Measurements from ENCODE around the gene VCX2.
"Not testable (repeated sequence)": the region's sequence is repeated elsewhere in the genome, so short reads cannot be mapped to it uniquely, and the experiment has no call there.

The VCX2 gene

GRCh38 chrX:8122538-8122937 is 48.5 kb downstream of the VCX2 start:
- Histone ChIP-seq H3K27me3 (ENCODE audit: control insufficient read depth, low read length) (no peaks in the 10 kb centered on the region), H4K20me1 (ENCODE audit: control insufficient read depth, insufficient read depth, low read depth, low read length) (no peaks in the 10 kb centered on the region), H3K4me3 (ENCODE audit: low read length) (no peak overlapping the region), H3K36me3 (ENCODE audit: control insufficient read depth, low read length) (no peaks in the 10 kb centered on the region), H3K9me2 (replicated peaks; ENCODE audit: control insufficient read depth, low read length) (no peaks in the 10 kb centered on the region), H3K27ac (ENCODE audit: low read depth, low read length) (no peak overlapping the region), H3K9me3 (ENCODE audit: control insufficient read depth, insufficient read depth, low read length) (no peaks in the 10 kb centered on the region), H3F3A (ENCODE audit: control insufficient read depth, insufficient read depth) (no peaks in the 10 kb centered on the region), H3K79me2 (ENCODE audit: control insufficient read depth, low read length) (no peaks in the 10 kb centered on the region), H3K4me2 (ENCODE audit: low read length) (no peak overlapping the region), H3K4me1 (ENCODE audit: control insufficient read depth, low read length) (no peaks in the 10 kb centered on the region)
- no peak for TF ChIP-seq EZH2phosphoT487 (IDR thresholded peaks at IDR 0.05; ENCODE audit: borderline replicate concordance, low read length)
- no peak for TF ChIP-seq CTCF (IDR thresholded peaks at IDR 0.05; ENCODE audit: low read depth, low read length, poor library complexity, severe bottlenecking)

- not testable (repeated sequence) for H3F3A ChIP-seq (ENCODE audit: control insufficient read depth, insufficient read depth); H4K20me1 ChIP-seq (ENCODE audit: control insufficient read depth, insufficient read depth, low read depth, low read length); H3K9me3 ChIP-seq (ENCODE audit: control insufficient read depth, insufficient read depth, low read length); H3K36me3 ChIP-seq (ENCODE audit: control insufficient read depth, low read length); H3K9me2 ChIP-seq (replicated peaks; ENCODE audit: control insufficient read depth, low read length); H3K27me3 ChIP-seq (ENCODE audit: control insufficient read depth, low read length); H3K4me2 ChIP-seq (ENCODE audit: low read length); H3K4me1 ChIP-seq (ENCODE audit: control insufficient read depth, low read length); H3K79me2 ChIP-seq (ENCODE audit: control insufficient read depth, low read length); H3K27ac ChIP-seq (ENCODE audit: low read depth, low read length); H3K4me3 ChIP-seq (ENCODE audit: low read length)
These were observed 49.7 kb downstream of the VCX2 start for GRCh38 chrX:8121391-8121790.
